Measurements from ENCODE around the gene NUAK1.

The NUAK1 gene

GRCh38 chr12:106136263-106136662, 2.5 kb downstream of the NUAK1 start:
- peak; percentile 65 for TF ChIP-seq CTCF (IDR thresholded peaks at IDR 0.05; ENCODE audit: insufficient read depth, low read depth, low read length, missing control alignments)
- no peak overlapping the region for H3K4me3 ChIP-seq (ENCODE audit: low read depth, low read length)
- peak; percentile 77 for DNase-seq (ENCODE audit: low read depth)

- no peak for DNase-seq (ENCODE audit: low read depth)
- TF ChIP-seq CTCF (IDR thresholded peaks at IDR 0.05; ENCODE audit: insufficient read depth, low read depth, low read length, missing control alignments) = no peak
- no peak overlapping the region for H3K4me3 ChIP-seq (ENCODE audit: low read depth, low read length)
Measured at GRCh38 chr12:106135781-106136180, 3.0 kb downstream of the NUAK1 start.

GRCh38 chr12:106135075-106135474, 3.7 kb downstream of the NUAK1 start:
- no peak for TF ChIP-seq CTCF (IDR thresholded peaks at IDR 0.05; ENCODE audit: insufficient read depth, low read depth, low read length, missing control alignments)
- no peak overlapping the region for H3K4me3 ChIP-seq (ENCODE audit: low read depth, low read length)
- no peak for DNase-seq (ENCODE audit: low read depth)

- DNase-seq (ENCODE audit: low read depth) = no peak
- no peak for TF ChIP-seq CTCF (IDR thresholded peaks at IDR 0.05; ENCODE audit: insufficient read depth, low read depth, low read length, missing control alignments)
- no peak overlapping the region for H3K4me3 ChIP-seq (ENCODE audit: low read depth, low read length)
Measured at GRCh38 chr12:106134294-106134949, 4.3 kb downstream of the NUAK1 start.

GRCh38 chr12:106133136-106134087, 5.3 kb downstream of the NUAK1 start:
- DNase-seq (ENCODE audit: low read depth) = no peak
- no peak for TF ChIP-seq CTCF (IDR thresholded peaks at IDR 0.05; ENCODE audit: insufficient read depth, low read depth, low read length, missing control alignments)

GRCh38 chr12:106132175-106133135, 6.3 kb downstream of the NUAK1 start:
- no peak for TF ChIP-seq CTCF (IDR thresholded peaks at IDR 0.05; ENCODE audit: insufficient read depth, low read depth, low read length, missing control alignments)
- DNase-seq (ENCODE audit: low read depth) = no peak
- no peak overlapping the region for H3K4me3 ChIP-seq (ENCODE audit: low read depth, low read length)

More at GRCh38 chr12:106133136-106134087, 5.3 kb downstream of the NUAK1 start:
- no peak overlapping the region for H3K4me3 ChIP-seq (ENCODE audit: low read depth, low read length)

Data from GM12865 (cell line).